ENCODE results near the gene YWHAG. TPM values are rescaled to one million over a fixed set of nuclear protein-coding genes. Genes with fewer than 3 reads are reported as not detected.

Gene YWHAG
- total RNA-seq, 1 donor from 2014 or later: 650 TPM

DNA sequence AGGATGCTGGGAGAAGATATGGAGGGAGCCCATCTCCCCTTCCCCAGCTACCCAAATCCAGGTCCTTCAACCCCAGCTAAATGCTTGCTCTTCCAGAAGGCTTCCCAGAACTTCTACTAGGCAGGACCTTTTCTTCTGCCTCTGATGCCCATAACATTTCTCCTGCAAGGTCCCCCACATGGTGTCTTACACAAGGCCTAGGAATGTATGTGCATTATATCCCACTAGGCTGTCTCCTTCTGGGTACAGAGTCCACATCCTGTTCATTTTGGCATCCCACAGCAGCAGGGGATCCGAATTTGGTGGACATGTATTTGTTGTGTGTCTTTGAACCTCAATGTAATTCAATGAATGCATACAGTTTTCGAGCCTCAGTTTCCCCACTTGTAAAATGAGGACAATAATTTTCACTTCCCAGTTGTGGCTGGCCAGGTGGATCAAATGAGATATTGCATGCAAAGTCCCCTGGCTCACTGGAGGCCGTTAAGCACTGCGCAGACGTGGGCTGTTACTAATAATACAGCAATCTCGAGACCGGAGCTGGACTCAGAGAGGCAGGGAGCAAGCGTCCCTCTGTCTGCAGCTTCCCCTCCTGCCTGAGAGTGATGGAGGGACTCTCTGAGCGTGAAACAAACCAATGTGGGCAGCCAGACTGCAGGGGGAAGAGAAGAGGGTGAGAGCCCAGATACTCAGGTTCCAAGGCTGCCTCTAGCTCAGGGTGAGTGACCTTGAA, 18.6 kb upstream of the YWHAG start:
- no peak for DNase-seq
- Mint-ChIP-seq H3K9me3 (ENCODE audit: unreplicated experiment) (peaks cover 2% of the 10 kb centered on the region), H3K36me3 (ENCODE audit: unreplicated experiment) (no peaks in the 10 kb centered on the region), H3K4me1 (ENCODE audit: low read depth, unreplicated experiment) (peaks cover 7% of the 10 kb centered on the region), H3K27me3 (ENCODE audit: unreplicated experiment) (peaks cover 5% of the 10 kb centered on the region), H3K4me3 (ENCODE audit: unreplicated experiment) (no peak overlapping the region), H3K27ac (ENCODE audit: unreplicated experiment) (peak overlapping the region; percentile 68)
- TF ChIP-seq, protein P1, sequence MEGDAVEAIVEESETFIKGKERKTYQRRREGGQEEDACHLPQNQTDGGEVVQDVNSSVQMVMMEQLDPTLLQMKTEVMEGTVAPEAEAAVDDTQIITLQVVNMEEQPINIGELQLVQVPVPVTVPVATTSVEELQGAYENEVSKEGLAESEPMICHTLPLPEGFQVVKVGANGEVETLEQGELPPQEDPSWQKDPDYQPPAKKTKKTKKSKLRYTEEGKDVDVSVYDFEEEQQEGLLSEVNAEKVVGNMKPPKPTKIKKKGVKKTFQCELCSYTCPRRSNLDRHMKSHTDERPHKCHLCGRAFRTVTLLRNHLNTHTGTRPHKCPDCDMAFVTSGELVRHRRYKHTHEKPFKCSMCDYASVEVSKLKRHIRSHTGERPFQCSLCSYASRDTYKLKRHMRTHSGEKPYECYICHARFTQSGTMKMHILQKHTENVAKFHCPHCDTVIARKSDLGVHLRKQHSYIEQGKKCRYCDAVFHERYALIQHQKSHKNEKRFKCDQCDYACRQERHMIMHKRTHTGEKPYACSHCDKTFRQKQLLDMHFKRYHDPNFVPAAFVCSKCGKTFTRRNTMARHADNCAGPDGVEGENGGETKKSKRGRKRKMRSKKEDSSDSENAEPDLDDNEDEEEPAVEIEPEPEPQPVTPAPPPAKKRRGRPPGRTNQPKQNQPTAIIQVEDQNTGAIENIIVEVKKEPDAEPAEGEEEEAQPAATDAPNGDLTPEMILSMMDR (IDR thresholded peaks at IDR 0.05; ENCODE audit: partially characterized antibody, unreplicated experiment): no peak

DNA sequence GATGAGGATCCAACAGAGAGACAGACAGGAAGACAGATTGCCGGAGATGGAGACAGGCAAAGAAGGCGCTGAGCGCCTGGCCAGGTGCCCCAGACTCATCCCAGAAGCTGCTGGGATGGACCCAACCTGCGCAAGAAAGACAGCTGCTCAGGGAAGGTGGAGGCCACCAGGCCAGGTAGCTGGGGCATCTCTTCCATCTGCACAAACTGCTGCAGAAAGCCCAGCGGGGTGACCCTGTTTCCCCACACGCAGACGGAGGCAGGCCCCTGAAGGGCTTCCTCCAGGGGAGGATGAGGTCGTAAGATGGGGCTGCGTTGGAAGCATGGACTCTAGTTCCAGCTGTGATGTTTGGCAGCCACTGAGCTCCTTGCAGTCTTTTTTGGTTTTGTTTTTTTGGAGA, 16.5 kb upstream of the YWHAG start:
- H3K27me3 Mint-ChIP-seq (ENCODE audit: unreplicated experiment): peaks cover 5% of the 10 kb centered on the region
- H3K27ac Mint-ChIP-seq (ENCODE audit: unreplicated experiment): no peak overlapping the region
- no peak overlapping the region for H3K4me3 Mint-ChIP-seq (ENCODE audit: unreplicated experiment)
- no peak for DNase-seq
- H3K4me1 Mint-ChIP-seq (ENCODE audit: low read depth, unreplicated experiment): peaks cover 7% of the 10 kb centered on the region
- H3K36me3 Mint-ChIP-seq (ENCODE audit: unreplicated experiment): no peaks in the 10 kb centered on the region
- TF ChIP-seq, protein P1 (IDR thresholded peaks at IDR 0.05; ENCODE audit: partially characterized antibody, unreplicated experiment): no peak
- peaks cover 2% of the 10 kb centered on the region for H3K9me3 Mint-ChIP-seq (ENCODE audit: unreplicated experiment)

DNA sequence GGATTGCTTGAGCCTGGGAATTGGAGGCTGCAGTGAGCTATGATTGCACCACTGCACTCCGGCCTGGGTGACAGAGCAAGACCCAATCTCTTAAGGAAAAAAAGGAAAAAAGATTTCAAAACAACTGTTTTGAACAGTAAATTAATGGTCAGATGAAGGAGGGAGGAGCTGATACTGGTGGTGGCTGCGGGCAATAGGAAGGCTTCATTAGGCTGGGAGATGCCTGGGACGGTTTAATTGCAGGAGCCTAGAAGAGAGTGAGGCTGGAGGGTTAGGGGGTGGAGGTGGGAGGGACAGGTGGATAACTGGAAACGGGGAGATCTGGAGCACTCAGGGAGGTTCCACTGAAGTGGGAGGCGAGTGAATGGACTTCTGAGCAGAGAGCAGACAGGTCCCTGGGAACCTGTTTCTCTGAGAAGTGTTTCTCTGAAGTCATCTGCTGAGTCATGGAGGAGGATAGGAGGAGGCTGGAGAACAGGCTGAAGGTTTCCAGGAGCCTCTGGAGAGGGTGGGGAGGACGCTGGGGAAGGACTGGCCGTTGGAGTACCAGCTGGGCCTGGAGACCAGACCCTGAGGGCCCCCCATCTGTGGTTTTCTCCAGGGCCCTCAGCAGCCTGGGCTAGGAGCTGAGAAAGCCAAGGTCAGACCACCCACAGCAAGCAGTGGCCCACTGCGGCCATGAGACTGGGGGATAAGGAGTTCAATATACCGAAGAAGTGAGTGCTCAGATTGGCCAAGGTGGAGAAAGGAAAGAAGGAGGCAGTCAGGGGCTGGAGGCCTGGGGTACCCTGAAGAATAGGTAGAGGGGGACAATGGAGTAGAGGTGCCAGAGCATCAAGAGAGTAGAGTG, 14.4 kb upstream of the YWHAG start:
- Mint-ChIP-seq H3K27ac (ENCODE audit: unreplicated experiment) (no peak overlapping the region), H3K36me3 (ENCODE audit: unreplicated experiment) (no peaks in the 10 kb centered on the region), H3K27me3 (ENCODE audit: unreplicated experiment) (peaks cover 5% of the 10 kb centered on the region), H3K9me3 (ENCODE audit: unreplicated experiment) (peaks cover 2% of the 10 kb centered on the region), H3K4me3 (ENCODE audit: unreplicated experiment) (no peak overlapping the region), H3K4me1 (ENCODE audit: low read depth, unreplicated experiment) (peaks cover 7% of the 10 kb centered on the region)
- DNase-seq: no peak
- TF ChIP-seq, protein P1 (IDR thresholded peaks at IDR 0.05; ENCODE audit: partially characterized antibody, unreplicated experiment): no peak

DNA sequence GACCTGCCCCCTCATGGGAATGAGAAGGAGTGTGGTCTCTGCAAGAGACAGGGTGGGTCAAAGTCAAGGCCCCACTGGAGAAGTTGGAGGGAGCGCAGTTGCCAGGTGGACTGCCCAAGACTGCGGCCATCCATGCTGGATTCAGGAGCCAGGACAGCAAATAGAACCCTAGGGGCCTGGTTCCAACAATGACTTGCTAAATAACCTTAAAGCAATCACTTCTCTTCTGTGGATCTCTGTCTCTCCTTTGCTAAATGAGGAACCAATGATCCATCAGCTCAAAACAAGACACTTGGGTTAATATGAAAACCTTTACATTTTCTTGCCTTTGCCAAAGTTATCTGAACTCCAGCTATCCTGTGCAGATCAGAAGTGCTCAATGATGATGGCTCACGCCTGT, 12.6 kb upstream of the YWHAG start:
- H3K4me1 Mint-ChIP-seq (ENCODE audit: low read depth, unreplicated experiment): peaks cover 6% of the 10 kb centered on the region
- no peak for DNase-seq
- peaks cover 2% of the 10 kb centered on the region for H3K9me3 Mint-ChIP-seq (ENCODE audit: unreplicated experiment)
- no peak overlapping the region for H3K4me3 Mint-ChIP-seq (ENCODE audit: unreplicated experiment)
- TF ChIP-seq, protein P1 (IDR thresholded peaks at IDR 0.05; ENCODE audit: partially characterized antibody, unreplicated experiment): no peak
- H3K27me3 Mint-ChIP-seq (ENCODE audit: unreplicated experiment): peaks cover 7% of the 10 kb centered on the region
- no peaks in the 10 kb centered on the region for H3K36me3 Mint-ChIP-seq (ENCODE audit: unreplicated experiment)
- no peak overlapping the region for H3K27ac Mint-ChIP-seq (ENCODE audit: unreplicated experiment)

DNA sequence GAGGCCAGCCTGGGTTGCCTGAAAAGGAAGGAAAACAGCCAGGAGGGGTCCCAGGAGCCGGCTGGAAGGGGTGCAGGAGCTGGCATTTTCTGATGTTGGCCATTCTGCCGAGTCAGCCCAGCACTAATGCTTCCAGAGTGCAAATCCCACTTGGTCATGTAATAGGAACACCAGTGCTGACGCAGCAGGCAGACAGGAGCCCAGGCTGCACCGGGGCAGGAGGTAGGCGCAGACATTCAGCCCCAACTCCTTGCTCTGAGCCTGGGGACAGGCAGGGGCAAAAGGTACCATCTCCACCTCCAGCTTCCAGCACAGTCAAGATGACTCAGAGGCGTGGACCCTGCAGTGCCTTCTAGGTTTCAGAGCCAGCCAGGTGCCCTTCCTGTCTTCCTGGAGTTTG, 10.2 kb upstream of the YWHAG start:
- Mint-ChIP-seq H3K4me1 (ENCODE audit: low read depth, unreplicated experiment) (peaks cover 17% of the 10 kb centered on the region), H3K27me3 (ENCODE audit: unreplicated experiment) (peaks cover 11% of the 10 kb centered on the region), H3K9me3 (ENCODE audit: unreplicated experiment) (peaks cover 3% of the 10 kb centered on the region), H3K36me3 (ENCODE audit: unreplicated experiment) (no peaks in the 10 kb centered on the region), H3K27ac (ENCODE audit: unreplicated experiment) (no peak overlapping the region), H3K4me3 (ENCODE audit: unreplicated experiment) (no peak overlapping the region)
- TF ChIP-seq, protein P1 (IDR thresholded peaks at IDR 0.05; ENCODE audit: partially characterized antibody, unreplicated experiment): no peak
- peak; percentile 24 for DNase-seq
